ENCODE results near the gene ZRANB2. TPM values are rescaled to one million over a fixed set of nuclear protein-coding genes. Genes with fewer than 3 reads are reported as not detected.

The ZRANB2 gene
- total and polyA plus RNA-seq, 9 of the 15 experiments (the other 6 are each of a cell fraction or from before 2014, with no cell fraction given) = 80.8 to 264 (median 157) TPM

DNA sequence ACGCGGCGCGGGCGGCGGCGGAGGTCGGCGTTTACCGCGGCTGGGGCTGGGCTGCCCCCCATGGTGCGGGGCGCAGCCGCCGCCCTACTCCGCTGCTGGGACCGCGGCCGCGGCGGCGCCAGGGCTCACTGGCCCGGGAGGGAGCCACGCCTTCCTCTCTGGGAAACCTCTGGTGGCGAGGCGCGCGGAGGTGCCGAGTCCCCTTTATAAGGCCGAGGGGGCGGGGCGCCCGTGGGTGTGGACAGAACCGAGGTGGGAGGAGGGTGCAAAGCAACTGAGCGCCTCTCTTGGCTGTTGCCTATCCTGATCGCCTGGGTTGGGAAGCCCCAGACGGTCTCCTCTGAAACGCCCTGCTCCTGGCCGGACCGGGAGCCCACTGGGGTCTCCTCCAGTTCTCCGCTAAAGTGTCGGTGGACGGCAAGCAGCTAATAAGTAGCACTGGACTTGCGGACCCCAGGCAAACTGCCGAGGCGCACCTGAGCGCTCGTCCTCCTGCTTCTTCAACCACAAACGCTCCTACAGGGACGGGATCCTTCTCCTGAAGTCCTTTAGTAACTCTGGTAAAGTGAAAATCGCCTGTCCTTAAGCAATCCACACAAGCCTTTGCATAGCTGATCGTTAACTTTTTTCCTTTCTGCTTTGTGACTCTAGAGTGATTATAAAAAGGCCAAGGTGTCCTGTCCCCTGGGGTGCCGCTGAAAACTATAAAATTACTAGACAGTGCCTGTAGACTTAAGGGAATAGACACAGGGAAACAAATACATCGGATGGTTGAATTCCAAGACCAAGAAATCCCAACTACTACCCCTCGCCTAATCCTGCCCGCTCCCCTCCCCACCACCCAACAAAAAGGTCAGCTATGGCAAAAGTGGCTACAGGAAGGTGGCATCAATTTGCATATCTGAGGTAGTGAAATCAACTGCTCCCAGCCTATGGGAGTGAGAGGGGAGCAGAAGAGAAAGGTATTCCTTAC is 32.9 kb downstream of the ZRANB2 start, which contains the start of gene PTGER3 (continued):
- TF ChIP-seq EGR1 (conservative IDR thresholded peaks at IDR 0.05) (peak; percentile 80), CCNT2 (IDR thresholded peaks at IDR 0.05; ENCODE audit: borderline replicate concordance, extremely low read depth, insufficient read length, low read depth, low read length) (peak; percentile 71), ILF3 (IDR thresholded peaks at IDR 0.05; ENCODE audit: borderline replicate concordance) (0 out of 2 replicates have a peak, but pooled peaks have one; percentile 39), RCOR1 (IDR thresholded peaks at IDR 0.05; ENCODE audit: borderline replicate concordance in 1 of 2, low read depth in 2 of 2, low read length in 2 of 2) (peak in 1 of 2 experiments; percentile 53; a peak in 1 of 4 replicates)

DNA sequence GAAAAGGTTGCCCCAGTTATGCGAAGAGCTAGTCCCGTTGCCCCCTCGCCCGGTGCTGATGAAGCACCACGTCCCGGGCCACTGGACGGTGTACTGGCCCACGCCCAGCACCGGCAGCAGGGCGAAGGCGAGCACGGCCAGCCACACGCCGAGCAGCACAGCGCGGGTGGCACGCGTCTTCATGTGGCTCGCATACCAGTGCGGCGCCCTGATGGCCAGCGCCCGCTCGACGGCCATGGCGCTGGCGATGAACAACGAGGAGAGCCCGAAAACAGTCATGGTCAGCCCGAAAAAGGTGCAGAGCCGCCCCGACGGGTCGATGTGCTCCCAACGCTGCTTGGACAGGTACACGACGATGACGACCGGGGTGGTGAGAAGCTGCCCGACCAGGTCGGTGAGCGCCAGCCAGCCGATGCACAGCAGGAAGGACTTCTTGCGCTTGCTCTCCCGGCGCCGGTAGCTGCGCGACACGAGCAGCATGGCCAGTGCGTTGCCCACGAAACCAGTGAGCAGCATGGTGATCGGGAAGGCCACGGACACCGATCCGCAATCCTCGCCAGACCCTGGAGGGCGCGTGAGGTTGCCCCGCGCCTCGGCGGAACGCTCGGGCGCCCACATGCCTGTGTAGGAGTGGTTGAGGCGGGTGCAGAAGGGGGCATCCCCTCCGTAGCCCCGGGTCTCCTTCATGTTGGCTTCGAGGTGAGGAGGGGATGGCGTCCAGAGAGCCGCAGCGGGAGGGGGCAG is 33.8 kb downstream of the ZRANB2 start:
- H3K79me2 ChIP-seq (ENCODE audit: control insufficient read depth, insufficient read depth, low read length) = peaks cover 53% of the 10 kb centered on the region
- BruUV-seq (replicated peaks) = no TSS peak
- peak overlapping the region; percentile 93 for H2AFZ ChIP-seq (ENCODE audit: low read depth, low read length)
- H3K27ac ChIP-seq (ENCODE audit: extremely low read depth, low read depth, low read length) = peak overlapping the region; percentile 66
- peak overlapping the region; percentile 66 for H3K4me3 ChIP-seq
- H4K20me1 ChIP-seq (replicated peaks; ENCODE audit: control insufficient read depth, insufficient read depth, low read length) = no peaks in the 10 kb centered on the region
- peak overlapping the region; percentile 83 to 99 for H3K9ac ChIP-seq (ENCODE audit: insufficient read depth in 1 of 2, low read depth in 2 of 2, low read length in 2 of 2)
- peak; percentile 31 for ATAC-seq
- POLR2A ChIA-PET = interaction anchor here (0.7 to 2.4 kb wide), 7 partner anchors 10 to 636 kb away, joined by 3 to 16 read pairs (median 3); partner anchors contain the start of gene CTH
- no peaks in the 10 kb centered on the region for H3K9me1 ChIP-seq (ENCODE audit: control insufficient read depth, insufficient read depth, low read length)
- CTCF ChIA-PET (ENCODE audit: low intra/inter-chr PET ratio) = no interaction called here
- peak overlapping the region; percentile 87 for H3K4me2 ChIP-seq (ENCODE audit: insufficient read depth, low read length)
- no peaks in the 10 kb centered on the region for H3K9me3 ChIP-seq (replicated peaks; ENCODE audit: control insufficient read depth, insufficient read depth, low read depth, low read length)
- peaks cover 14 to 18% of the 10 kb centered on the region in 2 experiments for H3K4me1 ChIP-seq (replicated peaks in 1 of 2; ENCODE audit: control insufficient read depth in 2 of 2, insufficient read depth in 2 of 2, low read length in 2 of 2)
- FAIRE-seq = no peak
- in situ Hi-C loops (cut with MboI) (no loop called here), intact Hi-C loops (cut with micrococcal nuclease) (loop anchor here (5.0 to 10.0 kb wide), 4 partner anchors 150 to 915 kb away; no protein-coding TSS in a partner anchor)
- under 1% methylated on average over 68 of the region's 73 CpGs for WGBS (ENCODE audit: insufficient coverage, low coverage, missing lambda C conversion rate)
- H3K36me3 ChIP-seq (ENCODE audit: control insufficient read depth, insufficient read depth, low read length) = peaks cover 2% of the 10 kb centered on the region; the same call in 2 of the 3 replicates
- no peaks in the 10 kb centered on the region; a peak in 1 of 5 replicates for H3K27me3 ChIP-seq (ENCODE audit: control insufficient read depth in 2 of 2, insufficient read depth in 2 of 2, low read length in 2 of 2)
- peak in 2 of 4 experiments; percentile 17 to 55 for DNase-seq (ENCODE audit: extremely low read depth in 1 of 4, low spot score in 3 of 4)
- peak; percentile 44; the same call in 1 of the 2 replicates for TF ChIP-seq ETV5 (CRISPR knock-in tag; IDR thresholded peaks at IDR 0.05; ENCODE audit: low read depth)
- TF ChIP-seq, protein P1, sequence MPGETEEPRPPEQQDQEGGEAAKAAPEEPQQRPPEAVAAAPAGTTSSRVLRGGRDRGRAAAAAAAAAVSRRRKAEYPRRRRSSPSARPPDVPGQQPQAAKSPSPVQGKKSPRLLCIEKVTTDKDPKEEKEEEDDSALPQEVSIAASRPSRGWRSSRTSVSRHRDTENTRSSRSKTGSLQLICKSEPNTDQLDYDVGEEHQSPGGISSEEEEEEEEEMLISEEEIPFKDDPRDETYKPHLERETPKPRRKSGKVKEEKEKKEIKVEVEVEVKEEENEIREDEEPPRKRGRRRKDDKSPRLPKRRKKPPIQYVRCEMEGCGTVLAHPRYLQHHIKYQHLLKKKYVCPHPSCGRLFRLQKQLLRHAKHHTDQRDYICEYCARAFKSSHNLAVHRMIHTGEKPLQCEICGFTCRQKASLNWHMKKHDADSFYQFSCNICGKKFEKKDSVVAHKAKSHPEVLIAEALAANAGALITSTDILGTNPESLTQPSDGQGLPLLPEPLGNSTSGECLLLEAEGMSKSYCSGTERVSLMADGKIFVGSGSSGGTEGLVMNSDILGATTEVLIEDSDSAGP (CRISPR knock-in tag; IDR thresholded peaks at IDR 0.05) = no peak; the same call in 1 of the 2 replicates
- TF ChIP-seq ZNF431 (CRISPR knock-in tag; IDR thresholded peaks at IDR 0.05) = 0 out of 2 replicates have a peak, but pooled peaks have one; percentile 36
- no peak for TF ChIP-seq CSDE1 (IDR thresholded peaks at IDR 0.05)
- no peak for TF ChIP-seq MCM2 (IDR thresholded peaks at IDR 0.05; ENCODE audit: low read depth)
- no peak for TF ChIP-seq YBX1 (IDR thresholded peaks at IDR 0.05)
- TF ChIP-seq JUN (IDR thresholded peaks at IDR 0.05; ENCODE audit: borderline replicate concordance, low read depth, low read length) = no peak
- TF ChIP-seq JUN (CRISPR knock-in tag; IDR thresholded peaks at IDR 0.05; ENCODE audit: borderline replicate concordance) = 0 out of 2 replicates have a peak, but pooled peaks have one; percentile 11
- TF ChIP-seq IRF2 (CRISPR knock-in tag; IDR thresholded peaks at IDR 0.05) = no peak

All from K562 (cell line).